SU-DHL-6 (cell line): ENCODE results near the gene MRGPRF.

Source experiments
- EZH2phosphoT487 ChIP-seq: fragments of 200-600 bp; sonication (generic), shearing (Covaris generic); conservative IDR thresholded peaks from 2 replicates; pipeline ENCODE4 v1.6.1; 2018; ENCODE audit warnings: mild to moderate bottlenecking, antibody characterized with exemption, low read length, moderate library complexity, mixed read lengths
- TF ChIP-seq, protein P1 (sequence below): fragments of 200-600 bp; sonication (generic); IDR thresholded peaks from one replicate; pipeline ENCODE4 v1.5.1; 2017; ENCODE audit warnings: antibody characterized with exemption, mild to moderate bottlenecking, low read length, moderate library complexity; ENCODE audit not compliant: insufficient read depth, poor library complexity, severe bottlenecking

- TF ChIP-seq, protein P1, sequence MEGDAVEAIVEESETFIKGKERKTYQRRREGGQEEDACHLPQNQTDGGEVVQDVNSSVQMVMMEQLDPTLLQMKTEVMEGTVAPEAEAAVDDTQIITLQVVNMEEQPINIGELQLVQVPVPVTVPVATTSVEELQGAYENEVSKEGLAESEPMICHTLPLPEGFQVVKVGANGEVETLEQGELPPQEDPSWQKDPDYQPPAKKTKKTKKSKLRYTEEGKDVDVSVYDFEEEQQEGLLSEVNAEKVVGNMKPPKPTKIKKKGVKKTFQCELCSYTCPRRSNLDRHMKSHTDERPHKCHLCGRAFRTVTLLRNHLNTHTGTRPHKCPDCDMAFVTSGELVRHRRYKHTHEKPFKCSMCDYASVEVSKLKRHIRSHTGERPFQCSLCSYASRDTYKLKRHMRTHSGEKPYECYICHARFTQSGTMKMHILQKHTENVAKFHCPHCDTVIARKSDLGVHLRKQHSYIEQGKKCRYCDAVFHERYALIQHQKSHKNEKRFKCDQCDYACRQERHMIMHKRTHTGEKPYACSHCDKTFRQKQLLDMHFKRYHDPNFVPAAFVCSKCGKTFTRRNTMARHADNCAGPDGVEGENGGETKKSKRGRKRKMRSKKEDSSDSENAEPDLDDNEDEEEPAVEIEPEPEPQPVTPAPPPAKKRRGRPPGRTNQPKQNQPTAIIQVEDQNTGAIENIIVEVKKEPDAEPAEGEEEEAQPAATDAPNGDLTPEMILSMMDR: no peak
- TF ChIP-seq EZH2phosphoT487: no peak
Observed at GRCh38 chr11:69040051-69040450, 27.0 kb upstream of the MRGPRF start.
